ENCODE data around the gene BANF2. TPM values are rescaled to one million over a fixed set of nuclear protein-coding genes. Genes with fewer than 3 reads are reported as not detected.

BANF2 gene
- total and polyA plus RNA-seq, 9 donors: not detected

- DNase-seq: no peak
- intact Hi-C loops (cut with DNase I): loop anchor here in 1 of 4 donors (5.0 kb wide), 1 partner anchor 338 kb away; no protein-coding TSS in a partner anchor
- H3K27ac ChIP-seq: no peak overlapping the region
Observed at GRCh38 chr20:17694767-17695166, 5.0 kb upstream of the BANF2 start.

GRCh38 chr20:17696287-17696686, 3.5 kb upstream of the BANF2 start:
- Histone ChIP-seq H3K9me3 (no peaks in the 10 kb centered on the region), H3K4me1 (ENCODE audit: insufficient read depth) (no peaks in the 10 kb centered on the region), H3K27ac (no peak overlapping the region), H3K36me3 (no peaks in the 10 kb centered on the region), H3K27me3 (no peaks in the 10 kb centered on the region), H3K4me3 (no peak overlapping the region)
- TF ChIP-seq EP300 (IDR thresholded peaks at IDR 0.05) (no peak), POLR2A (IDR thresholded peaks at IDR 0.05) (no peak), CTCF (IDR thresholded peaks at IDR 0.05) (no peak)
- 83 to 89% (median 89%) methylated on average over 1 of the region's 1 CpG for WGBS, 3 donors
- intact Hi-C loops (cut with DNase I): no loop called here
- DNase-seq: no peak

More at GRCh38 chr20:17694767-17695166, 5.0 kb upstream of the BANF2 start:
- 83 to 87% (median 85%) methylated on average over 3 of the region's 3 CpGs for WGBS, 3 donors
- TF ChIP-seq POLR2A (IDR thresholded peaks at IDR 0.05) (no peak), CTCF (IDR thresholded peaks at IDR 0.05) (no peak), EP300 (IDR thresholded peaks at IDR 0.05) (no peak)
- no peaks in the 10 kb centered on the region for H3K36me3 ChIP-seq
- H3K9me3 ChIP-seq: no peaks in the 10 kb centered on the region
- no peaks in the 10 kb centered on the region for H3K4me1 ChIP-seq (ENCODE audit: insufficient read depth)
- H3K27me3 ChIP-seq: no peaks in the 10 kb centered on the region
- no peak overlapping the region for H3K4me3 ChIP-seq

GRCh38 chr20:17697171-17697570, 2.6 kb upstream of the BANF2 start:
- TF ChIP-seq POLR2A (IDR thresholded peaks at IDR 0.05) (no peak), CTCF (IDR thresholded peaks at IDR 0.05) (no peak), EP300 (IDR thresholded peaks at IDR 0.05) (no peak)
- WGBS, 3 donors: 87 to 91% (median 89%) methylated on average over 1 of the region's 1 CpG
- no peaks in the 10 kb centered on the region for H3K36me3 ChIP-seq
- no peak for DNase-seq
- no peak overlapping the region for H3K4me3 ChIP-seq
- no peaks in the 10 kb centered on the region for H3K9me3 ChIP-seq
- intact Hi-C loops (cut with DNase I): no loop called here
- H3K4me1 ChIP-seq (ENCODE audit: insufficient read depth): no peaks in the 10 kb centered on the region
- H3K27me3 ChIP-seq: no peaks in the 10 kb centered on the region
- no peak overlapping the region for H3K27ac ChIP-seq

- Histone ChIP-seq H3K27me3 (no peaks in the 10 kb centered on the region), H3K27ac (no peak overlapping the region), H3K4me1 (ENCODE audit: insufficient read depth) (no peaks in the 10 kb centered on the region), H3K4me3 (no peak overlapping the region), H3K36me3 (no peaks in the 10 kb centered on the region), H3K9me3 (no peaks in the 10 kb centered on the region)
- DNase-seq: no peak
- WGBS, 3 donors: 64 to 77% (median 69%) methylated on average over 5 of the region's 5 CpGs
- TF ChIP-seq EP300 (IDR thresholded peaks at IDR 0.05) (no peak), CTCF (IDR thresholded peaks at IDR 0.05) (no peak), POLR2A (IDR thresholded peaks at IDR 0.05) (no peak)
- intact Hi-C loops (cut with DNase I): no loop called here
Observed at GRCh38 chr20:17698384-17698783, 1.4 kb upstream of the BANF2 start.

Measured in ovary (tissue), 9 donors.